ENCODE data around the gene ELAVL2.

Gene ELAVL2

DNA sequence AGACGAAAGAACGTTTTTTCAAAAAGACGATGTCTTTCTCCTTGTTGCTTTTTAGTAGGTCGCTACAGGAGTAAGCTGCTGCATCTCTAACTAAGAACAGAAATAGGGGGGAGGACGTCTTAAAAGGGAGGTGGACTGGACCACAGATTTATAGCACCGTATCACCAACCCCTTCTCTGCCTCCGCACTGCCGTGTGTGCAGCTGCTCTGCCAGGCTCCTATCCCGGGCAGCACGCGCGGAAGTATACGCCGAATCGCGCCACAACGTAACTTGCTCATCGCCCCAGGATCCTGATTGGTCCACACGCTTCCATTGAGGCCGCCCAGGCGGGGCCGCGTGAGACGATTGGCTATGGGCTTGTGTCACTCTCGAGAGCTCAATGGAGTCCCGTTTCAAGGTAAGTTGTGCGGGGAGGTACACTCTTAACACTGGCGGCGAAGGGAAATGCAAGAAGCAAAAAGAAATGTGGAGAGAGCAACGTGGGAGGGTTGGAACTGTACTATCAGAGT is at the start of gene ELAVL2:
TSS of gene ELAVL2 (minus strand) at position 121 of the 510 bp plus-strand sequence. CDS start 64,006 bp downstream, outside the sequence.
- TF ChIP-seq, protein P1, sequence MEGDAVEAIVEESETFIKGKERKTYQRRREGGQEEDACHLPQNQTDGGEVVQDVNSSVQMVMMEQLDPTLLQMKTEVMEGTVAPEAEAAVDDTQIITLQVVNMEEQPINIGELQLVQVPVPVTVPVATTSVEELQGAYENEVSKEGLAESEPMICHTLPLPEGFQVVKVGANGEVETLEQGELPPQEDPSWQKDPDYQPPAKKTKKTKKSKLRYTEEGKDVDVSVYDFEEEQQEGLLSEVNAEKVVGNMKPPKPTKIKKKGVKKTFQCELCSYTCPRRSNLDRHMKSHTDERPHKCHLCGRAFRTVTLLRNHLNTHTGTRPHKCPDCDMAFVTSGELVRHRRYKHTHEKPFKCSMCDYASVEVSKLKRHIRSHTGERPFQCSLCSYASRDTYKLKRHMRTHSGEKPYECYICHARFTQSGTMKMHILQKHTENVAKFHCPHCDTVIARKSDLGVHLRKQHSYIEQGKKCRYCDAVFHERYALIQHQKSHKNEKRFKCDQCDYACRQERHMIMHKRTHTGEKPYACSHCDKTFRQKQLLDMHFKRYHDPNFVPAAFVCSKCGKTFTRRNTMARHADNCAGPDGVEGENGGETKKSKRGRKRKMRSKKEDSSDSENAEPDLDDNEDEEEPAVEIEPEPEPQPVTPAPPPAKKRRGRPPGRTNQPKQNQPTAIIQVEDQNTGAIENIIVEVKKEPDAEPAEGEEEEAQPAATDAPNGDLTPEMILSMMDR (IDR thresholded peaks at IDR 0.05; ENCODE audit: insufficient read depth, low read depth, low read length, missing control alignments) = no peak
- no peak within 1 kb of the TSS for H3K4me3 ChIP-seq (ENCODE audit: low read depth, low read length)
- DNase-seq (ENCODE audit: low read depth) = no peak

DNA sequence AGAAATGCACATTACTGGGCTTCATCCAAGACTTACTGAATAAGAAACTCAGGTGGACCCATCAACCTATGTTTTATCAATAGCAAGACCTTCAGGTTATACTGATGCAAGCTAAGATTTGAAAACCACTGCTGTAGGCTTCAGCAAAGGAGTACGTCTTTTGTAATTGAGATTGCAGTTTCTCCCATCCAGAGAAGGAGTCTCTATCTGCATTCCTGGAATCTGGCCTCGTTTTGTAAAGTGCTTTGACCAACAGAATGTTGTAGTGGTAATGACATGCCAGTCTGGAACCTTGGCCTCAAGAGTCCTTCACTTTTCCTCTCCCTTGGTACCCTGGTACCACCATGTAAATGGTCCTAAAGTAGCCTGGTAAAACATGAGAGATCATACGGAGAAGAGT is 32.2 kb upstream of the ELAVL2 start:
- no peak overlapping the region for H3K4me3 ChIP-seq (ENCODE audit: low read depth, low read length)
- TF ChIP-seq, protein P1 (IDR thresholded peaks at IDR 0.05; ENCODE audit: insufficient read depth, low read depth, low read length, missing control alignments) = no peak
- no peak for DNase-seq (ENCODE audit: low read depth)

DNA sequence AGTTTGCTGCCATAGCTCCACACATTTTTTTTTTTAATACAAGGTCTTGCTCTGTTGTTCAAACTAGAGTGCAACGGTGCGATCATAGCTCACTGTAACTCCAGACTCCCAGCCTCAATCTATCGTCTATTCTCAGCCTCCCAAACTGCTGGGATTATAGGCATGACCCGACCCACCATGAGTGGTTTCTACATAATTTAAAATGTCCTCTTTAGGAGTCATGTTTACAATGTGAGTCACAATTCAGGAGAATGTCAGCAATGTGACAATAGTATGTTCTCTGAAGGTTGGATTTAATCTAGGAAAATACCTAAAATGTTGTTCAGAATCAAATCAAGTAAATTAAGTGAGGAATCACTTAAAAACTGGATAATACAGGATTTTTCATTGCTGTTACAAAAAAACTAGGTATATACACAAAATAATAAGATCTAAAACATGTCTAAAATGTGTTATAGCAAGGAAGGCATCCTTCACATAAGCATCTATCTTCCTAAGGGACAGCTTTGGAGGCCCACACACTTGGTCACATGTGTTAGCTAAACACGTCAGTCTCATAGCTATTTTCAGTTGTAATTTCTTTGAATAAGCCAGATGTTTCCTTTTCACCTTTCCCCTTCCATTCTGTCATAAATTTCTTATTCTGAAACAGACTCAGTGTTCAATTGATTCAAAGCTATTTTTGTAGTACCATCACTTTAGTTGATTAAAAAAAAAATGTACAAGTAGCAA is 30.0 kb upstream of the ELAVL2 start:
- DNase-seq (ENCODE audit: low read depth) = no peak
- H3K4me3 ChIP-seq (ENCODE audit: low read depth, low read length) = no peak overlapping the region
- TF ChIP-seq, protein P1 (IDR thresholded peaks at IDR 0.05; ENCODE audit: insufficient read depth, low read depth, low read length, missing control alignments) = no peak

DNA sequence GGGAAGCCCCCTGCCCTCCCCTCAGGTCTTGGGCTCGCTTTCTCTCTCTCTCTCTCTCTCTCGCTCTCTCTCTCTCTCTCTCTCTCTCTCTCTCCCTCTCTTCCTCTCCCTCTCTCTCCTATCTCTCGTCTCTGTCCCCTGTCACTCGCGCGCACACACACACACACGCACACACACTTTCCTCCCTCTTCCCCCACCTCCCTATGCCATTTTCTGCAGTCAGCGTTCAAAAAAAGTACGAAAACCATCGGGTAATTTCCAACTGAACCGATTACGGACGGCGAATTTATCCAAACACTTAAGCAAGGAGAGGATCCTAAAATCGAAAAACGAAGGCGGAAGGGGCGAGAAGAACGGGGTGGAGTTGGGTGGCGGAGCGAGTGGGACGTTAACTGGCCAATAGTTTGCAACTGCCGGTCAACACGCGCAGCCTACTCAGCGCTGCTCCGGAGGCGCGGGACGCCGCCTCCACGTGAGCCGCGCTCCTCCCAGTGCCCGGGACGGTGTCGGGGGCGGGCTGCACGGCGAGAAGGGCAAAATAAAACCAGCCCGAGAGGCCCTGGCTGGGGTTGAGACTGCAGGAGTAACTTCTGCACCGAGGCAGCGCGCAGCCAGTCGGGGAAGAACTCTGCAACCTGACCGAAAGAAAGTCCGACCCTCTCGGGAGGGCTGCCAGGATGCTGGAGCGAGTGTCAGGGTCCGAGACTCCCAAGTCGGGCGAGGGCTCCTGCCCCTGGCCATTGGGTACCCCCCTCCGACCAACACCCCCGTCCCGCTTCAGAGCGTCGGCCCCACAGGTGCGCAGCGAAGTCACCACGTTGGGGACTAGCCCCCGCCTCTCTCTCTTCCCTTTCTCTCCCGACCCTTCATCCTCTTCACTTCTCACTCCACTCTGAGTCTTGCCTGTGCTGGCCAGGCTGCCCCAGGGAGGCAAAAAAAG is 24.9 kb upstream of the ELAVL2 start:
- no peak overlapping the region for H3K4me3 ChIP-seq (ENCODE audit: low read depth, low read length)

DNA sequence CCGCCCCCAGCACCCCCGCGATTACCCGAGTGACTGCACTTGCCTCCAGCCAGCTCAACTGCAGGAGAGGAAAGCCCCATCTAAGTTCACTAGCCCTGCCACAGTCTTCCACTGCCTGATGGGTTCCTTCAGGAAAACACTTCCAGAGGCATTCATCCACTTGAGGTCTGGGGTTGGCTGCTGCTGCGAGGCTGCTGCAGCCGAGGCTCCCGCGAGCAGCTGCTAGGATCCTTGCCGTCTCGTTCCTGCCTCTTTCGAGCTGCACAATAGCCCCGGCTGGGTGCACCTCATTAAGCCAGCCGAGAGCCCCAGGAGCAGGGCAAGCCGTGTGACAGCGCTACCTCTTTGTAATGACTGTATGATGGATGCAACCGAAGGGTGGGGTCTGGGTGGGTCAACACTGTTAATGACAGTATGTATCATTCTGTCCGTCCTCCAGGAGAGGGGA is 24.2 kb upstream of the ELAVL2 start:
- no peak overlapping the region for H3K4me3 ChIP-seq (ENCODE audit: low read depth, low read length)
- no peak for DNase-seq (ENCODE audit: low read depth)
- TF ChIP-seq, protein P1 (IDR thresholded peaks at IDR 0.05; ENCODE audit: insufficient read depth, low read depth, low read length, missing control alignments) = no peak

More for the DNA sequence above, 24.9 kb upstream of the ELAVL2 start:
- no peak for DNase-seq (ENCODE audit: low read depth)
- TF ChIP-seq, protein P1 (IDR thresholded peaks at IDR 0.05; ENCODE audit: insufficient read depth, low read depth, low read length, missing control alignments) = no peak

- H3K4me3 ChIP-seq (ENCODE audit: low read depth, low read length) = no peak overlapping the region
- DNase-seq (ENCODE audit: low read depth) = no peak
These were observed 23.5 kb upstream of the ELAVL2 start for GRCh38 chr9:23849379-23850035.

More at GRCh38 chr9:23849379-23850035, 23.5 kb upstream of the ELAVL2 start:
- TF ChIP-seq, protein P1 (IDR thresholded peaks at IDR 0.05; ENCODE audit: insufficient read depth, low read depth, low read length, missing control alignments) = no peak

Data from GM12865 (cell line).